Keratinocyte (primary cell): Measurements from ENCODE around the gene LARP4. TPM values are rescaled to one million over a fixed set of nuclear protein-coding genes. Genes with fewer than 3 reads are reported as not detected.

Source experiments
- DNase-seq: peaks from one replicate; pipeline ENCODE4 v3.0.0-alpha.2; 2011; ENCODE audit warnings: low read depth, missing footprints, low spot score
- FAIRE-seq: peaks from 2 replicates; lab custom pipeline; 2011; peaks lifted over from hg19 to GRCh38; lab: Jason Lieb, UNC
- H2AFZ ChIP-seq: 2 replicates; pipeline ENCODE4 v1.6.0; 2012; ENCODE audit warnings: low read length, control low read depth, inconsistent platforms; ENCODE audit not compliant: control insufficient read depth
- H3K27ac ChIP-seq: 2 replicates; pipeline ENCODE4 v1.5.1; 2011; ENCODE audit warnings: low read length; ENCODE audit not compliant: control insufficient read depth, insufficient read depth
- H3K27me3 ChIP-seq: 3 replicates; pipeline ENCODE4 v1.6.0; 2011; ENCODE audit warnings: low read length; ENCODE audit not compliant: control insufficient read depth, insufficient read depth; ENCODE audit errors: extremely low read depth
- H3K36me3 ChIP-seq, 2 experiments: 2 replicates in 1 of 2; 3 replicates in 1 of 2; pipeline ENCODE4 v1.5.1; 2011; ENCODE audit warnings: low read length in 2 of 2, mild to moderate bottlenecking in 1 of 2; ENCODE audit not compliant: control insufficient read depth in 2 of 2, insufficient read depth in 2 of 2; ENCODE audit errors: extremely low read depth in 1 of 2
- H3K4me1 ChIP-seq: 3 replicates; pipeline ENCODE4 v1.5.1; 2011; ENCODE audit warnings: low read length; ENCODE audit not compliant: control insufficient read depth, insufficient read depth; ENCODE audit errors: extremely low read depth
- H3K4me2 ChIP-seq: 3 replicates; pipeline ENCODE4 v1.6.0; 2011; ENCODE audit warnings: low read depth, low read length; ENCODE audit not compliant: control insufficient read depth, insufficient read depth; ENCODE audit errors: extremely low read depth
- H3K4me3 ChIP-seq, 3 experiments: fragments of 200-600 bp in 1 of 3; sonication (generic) in 1 of 3; 2 replicates in 2 of 3; 3 replicates in 1 of 3; pipeline ENCODE4 v1.5.1; 2011 to 2016; ENCODE audit warnings: low read length in 3 of 3, mild to moderate bottlenecking in 3 of 3, control low read depth in 2 of 3, inconsistent platforms in 1 of 3, low read depth in 1 of 3, mixed read lengths in 1 of 3, mixed run types in 1 of 3, moderate library complexity in 1 of 3; ENCODE audit not compliant: control insufficient read depth in 2 of 3, insufficient read depth in 2 of 3; ENCODE audit errors: extremely low read depth in 1 of 3
- H3K79me2 ChIP-seq: 2 replicates; pipeline ENCODE4 v1.6.0; 2012; ENCODE audit warnings: low read length; ENCODE audit not compliant: control insufficient read depth, insufficient read depth
- H3K9ac ChIP-seq: 3 replicates; pipeline ENCODE4 v1.6.0; 2011; ENCODE audit warnings: low read length; ENCODE audit not compliant: control insufficient read depth, insufficient read depth; ENCODE audit errors: extremely low read depth
- H3K9me1 ChIP-seq: 3 replicates; pipeline ENCODE4 v1.6.0; 2011; ENCODE audit warnings: low read length; ENCODE audit not compliant: control insufficient read depth, insufficient read depth; ENCODE audit errors: extremely low read depth
- H3K9me3 ChIP-seq: 2 replicates; pipeline ENCODE4 v1.5.1; 2012; ENCODE audit warnings: low read depth, low read length; ENCODE audit not compliant: control insufficient read depth
- H4K20me1 ChIP-seq: 3 replicates; pipeline ENCODE4 v1.6.0; 2011; ENCODE audit warnings: low read length; ENCODE audit not compliant: control insufficient read depth, insufficient read depth; ENCODE audit errors: extremely low read depth
- EZH2 ChIP-seq: IDR thresholded peaks from one replicate; pipeline ENCODE4 v1.6.1; 2012; ENCODE audit warnings: inconsistent platforms, mild to moderate bottlenecking, low read length, moderate library complexity
- dilution Hi-C: fragments of 300-500 bp; cut with MboI; formaldehyde crosslinking; loops from one replicate; pipeline ENCODE4 v1.7.0; 2020; ENCODE audit warnings: low sequenced_read_pairs; ENCODE audit not compliant: extremely low pct_ligation_motif_present
- polyA plus RNA-seq, 5 experiments: library from polyadenylated mRNA; depleted of rRNA in 3 of 5; stranded (reverse) in 3 of 5; stranded (forward) in 1 of 5; unstranded in 1 of 5; fragments of >200 nt; gene quantifications; 1 replicate in 1 of 5; 2 replicates in 3 of 5; 3 replicates in 1 of 5; pipeline versions ENCODE4 v1.2.1 to v1.2.3, GENCODE V29; 2011 to 2012; ENCODE audit warnings: missing spikeins in 2 of 5, low read depth in 1 of 5, low replicate concordance in 1 of 5
- TF ChIP-seq, protein P1 (sequence below), 3 experiments: IDR thresholded peaks in 1 of 3; conservative IDR thresholded peaks in 1 of 3; optimal IDR thresholded peaks in 1 of 3; 2 replicates in 2 of 3; 3 replicates in 1 of 3; pipeline versions ENCODE3 to v1.5.1; 2011; ENCODE audit warnings: low read length in 3 of 3, mild to moderate bottlenecking in 3 of 3, moderate library complexity in 2 of 3, control low read depth in 1 of 3, inconsistent platforms in 1 of 3; ENCODE audit not compliant: insufficient read depth in 2 of 3; ENCODE audit errors: extremely low read depth in 1 of 3

LARP4 gene
- polyA plus RNA-seq, 1 donor (not counting 4 experiments of a cell fraction or from before 2014, with no cell fraction given), result 33.2 TPM

DNA sequence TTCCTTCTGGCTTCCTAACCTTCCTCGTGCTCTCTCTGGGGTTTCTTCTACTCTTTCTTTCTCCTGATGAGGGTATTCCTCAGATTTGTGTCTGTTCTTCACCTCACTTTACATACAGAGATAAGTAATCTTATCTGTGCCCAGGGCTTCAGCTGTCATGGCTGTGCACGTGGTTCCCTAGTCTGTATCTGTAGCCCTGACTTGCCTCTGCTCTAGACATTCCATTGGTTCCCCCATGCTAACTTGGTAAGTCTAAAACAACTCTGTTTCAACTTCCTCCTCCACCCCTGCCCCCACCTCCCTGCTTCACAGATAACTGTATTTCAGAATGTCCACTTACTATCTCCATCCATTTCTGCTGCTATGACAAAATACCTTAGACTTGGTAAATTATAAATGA, 114.9 kb downstream of the LARP4 start:
- Histone ChIP-seq H3K9me3 (no peaks in the 10 kb centered on the region), H2AFZ (no peak overlapping the region), H3K27ac (no peak overlapping the region), H3K79me2 (peaks cover 92% of the 10 kb centered on the region), H3K4me3 (no peak overlapping the region), H3K9me1 (no peaks in the 10 kb centered on the region), H3K4me1 (peaks cover 11% of the 10 kb centered on the region), H3K4me2 (no peak overlapping the region), H3K36me3 (peaks cover 0 to 5% of the 10 kb centered on the region in 2 experiments), H3K27me3 (no peaks in the 10 kb centered on the region), H4K20me1 (no peaks in the 10 kb centered on the region), H3K9ac (no peak overlapping the region)
- DNase-seq, result no peak
- FAIRE-seq, result no peak
- TF ChIP-seq EZH2, result no peak
- TF ChIP-seq, protein P1, sequence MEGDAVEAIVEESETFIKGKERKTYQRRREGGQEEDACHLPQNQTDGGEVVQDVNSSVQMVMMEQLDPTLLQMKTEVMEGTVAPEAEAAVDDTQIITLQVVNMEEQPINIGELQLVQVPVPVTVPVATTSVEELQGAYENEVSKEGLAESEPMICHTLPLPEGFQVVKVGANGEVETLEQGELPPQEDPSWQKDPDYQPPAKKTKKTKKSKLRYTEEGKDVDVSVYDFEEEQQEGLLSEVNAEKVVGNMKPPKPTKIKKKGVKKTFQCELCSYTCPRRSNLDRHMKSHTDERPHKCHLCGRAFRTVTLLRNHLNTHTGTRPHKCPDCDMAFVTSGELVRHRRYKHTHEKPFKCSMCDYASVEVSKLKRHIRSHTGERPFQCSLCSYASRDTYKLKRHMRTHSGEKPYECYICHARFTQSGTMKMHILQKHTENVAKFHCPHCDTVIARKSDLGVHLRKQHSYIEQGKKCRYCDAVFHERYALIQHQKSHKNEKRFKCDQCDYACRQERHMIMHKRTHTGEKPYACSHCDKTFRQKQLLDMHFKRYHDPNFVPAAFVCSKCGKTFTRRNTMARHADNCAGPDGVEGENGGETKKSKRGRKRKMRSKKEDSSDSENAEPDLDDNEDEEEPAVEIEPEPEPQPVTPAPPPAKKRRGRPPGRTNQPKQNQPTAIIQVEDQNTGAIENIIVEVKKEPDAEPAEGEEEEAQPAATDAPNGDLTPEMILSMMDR (optimal IDR thresholded peaks at IDR 0.05 in 1 of 3, IDR thresholded peaks at IDR 0.05 in 1 of 3, conservative IDR thresholded peaks at IDR 0.05 in 1 of 3; ENCODE audit: extremely low read depth in 1 of 3, insufficient read depth in 2 of 3, low read length in 3 of 3), result no peak
- dilution Hi-C loops, result no loop called here

DNA sequence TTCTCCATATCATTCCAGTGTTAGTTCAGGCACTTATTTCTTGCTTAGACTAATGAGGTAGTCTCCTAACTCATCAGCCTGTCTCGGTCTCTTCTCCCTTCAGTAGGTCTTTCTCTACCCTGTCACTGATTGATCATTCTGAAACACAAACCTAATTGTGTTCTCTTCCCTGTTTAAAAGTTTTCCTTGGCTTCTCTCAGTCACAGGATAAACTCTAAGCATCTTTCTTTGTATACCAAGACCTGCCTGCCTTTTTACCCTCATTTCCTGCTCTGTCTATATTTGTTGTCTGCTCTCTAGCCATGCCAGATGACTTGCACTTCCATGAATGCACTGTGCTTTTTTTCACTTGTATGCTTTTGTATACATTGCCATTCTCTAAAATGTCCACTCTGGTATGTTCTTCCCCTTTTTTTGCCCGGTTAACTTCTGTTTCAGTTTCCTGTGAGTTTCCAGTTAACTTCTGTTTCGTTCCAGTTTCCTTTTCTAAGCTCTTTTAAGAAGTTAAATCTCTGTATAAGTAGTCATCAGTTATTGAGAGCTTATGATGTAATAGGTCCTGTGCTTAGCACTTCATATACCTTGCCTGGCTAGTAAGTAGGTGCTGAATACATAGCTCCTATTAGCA, 116.8 kb downstream of the LARP4 start:
- Histone ChIP-seq H3K79me2 (peaks cover 95% of the 10 kb centered on the region), H3K9me1 (no peaks in the 10 kb centered on the region), H3K36me3 (peaks cover 0 to 5% of the 10 kb centered on the region in 2 experiments), H3K9ac (peak overlapping the region; percentile 28), H3K4me1 (peaks cover 13% of the 10 kb centered on the region), H2AFZ (no peak overlapping the region), H3K4me3 (no peak overlapping the region), H3K9me3 (no peaks in the 10 kb centered on the region), H3K27ac (peak overlapping the region; percentile 53), H4K20me1 (no peaks in the 10 kb centered on the region), H3K4me2 (peak overlapping the region; percentile 17), H3K27me3 (no peaks in the 10 kb centered on the region)
- dilution Hi-C loops, result no loop called here
- no peak for FAIRE-seq
- TF ChIP-seq EZH2, result no peak
- TF ChIP-seq, protein P1 (optimal IDR thresholded peaks at IDR 0.05 in 1 of 3, IDR thresholded peaks at IDR 0.05 in 1 of 3, conservative IDR thresholded peaks at IDR 0.05 in 1 of 3; ENCODE audit: extremely low read depth in 1 of 3, insufficient read depth in 2 of 3, low read length in 3 of 3), result no peak
- no peak for DNase-seq
